ENCODE measurements around the gene NCOA7. TPM values are rescaled to one million over a fixed set of nuclear protein-coding genes. Genes with fewer than 3 reads are reported as not detected.

The NCOA7 gene
- total RNA-seq, 1 experiment from 2014 or later, result 9.4 TPM

DNA sequence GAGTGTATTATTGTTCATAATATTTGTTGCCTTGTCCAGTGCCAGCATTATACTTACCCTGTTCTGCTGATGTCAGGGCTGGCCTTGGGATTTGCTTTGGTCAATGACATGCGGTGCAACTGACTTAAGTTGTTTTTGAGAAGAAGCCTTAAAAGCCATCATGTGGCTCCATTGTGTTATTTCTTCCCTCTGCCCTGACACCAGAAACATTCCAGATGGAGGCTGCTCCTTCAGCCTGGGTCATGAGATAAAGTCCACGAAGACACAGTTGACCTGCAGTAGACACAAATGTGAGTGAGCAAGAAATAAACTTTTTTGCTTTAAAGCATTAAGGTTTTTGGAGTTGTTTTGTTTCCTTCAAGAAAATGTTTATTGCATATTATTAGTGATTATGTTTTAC is 158.3 kb downstream of the NCOA7 start:
- WGBS (ENCODE audit: extremely low coverage, insufficient read length, low lambda C conversion rate), result no CpG with 5 or more reads among the region's 2 CpGs
- H3K4me1 Mint-ChIP-seq, result peaks cover 2 to 8% of the 10 kb centered on the region in 2 experiments; a peak in 2 of 4 replicates
- H3K79me2 ChIP-seq (ENCODE audit: insufficient read depth, low read length), result no peaks in the 10 kb centered on the region

More for the DNA sequence above, 158.3 kb downstream of the NCOA7 start:
- Mint-ChIP-seq H3K36me3 (ENCODE audit: insufficient read depth in 1 of 3, low read depth in 3 of 3) (peaks cover 0 to 6% (median 0%) of the 10 kb centered on the region in 3 experiments; a peak in 3 of 7 replicates), H3K4me3 (no peak overlapping the region), H3K27ac (no peak overlapping the region), H3K27me3 (ENCODE audit: low read depth) (peaks cover 4% of the 10 kb centered on the region), H3K9me3 (peaks cover 5 to 11% of the 10 kb centered on the region in 2 experiments; a peak in 3 of 5 replicates)
- Histone ChIP-seq H2BK120ac (ENCODE audit: low read depth, low read length, poor library complexity, severe bottlenecking) (no peak overlapping the region), H3K27ac (ENCODE audit: insufficient read length, low read depth, low read length) (no peak overlapping the region), H2AFZ (ENCODE audit: low read length) (no peak overlapping the region), H3K18ac (ENCODE audit: insufficient read length, low read depth, low read length) (no peak overlapping the region), H3K27me3 (ENCODE audit: insufficient read depth, low read length) (no peaks in the 10 kb centered on the region), H4K20me1 (ENCODE audit: control insufficient read depth, insufficient read depth, insufficient read length) (no peaks in the 10 kb centered on the region), H3K23me2 (ENCODE audit: insufficient read length, low read depth, low read length, poor library complexity, severe bottlenecking) (no peaks in the 10 kb centered on the region), H3K4me2 (ENCODE audit: insufficient read depth, insufficient read length, low read length) (no peak overlapping the region), H3K9me3 (ENCODE audit: control insufficient read depth, low read depth, low read length) (no peaks in the 10 kb centered on the region), H3K4me1 (ENCODE audit: insufficient read depth, low read length) (no peaks in the 10 kb centered on the region), H2AK5ac (ENCODE audit: insufficient read length, low read length) (no peak overlapping the region), H4K91ac (ENCODE audit: insufficient read length, low read depth, low read length) (no peak overlapping the region), H3K9ac (ENCODE audit: extremely low read depth, insufficient read length, low read length) (no peak overlapping the region), H3T11ph (ENCODE audit: low read length) (no peak overlapping the region), H2BK15ac (ENCODE audit: low read depth, low read length) (no peak overlapping the region), H2BK20ac (ENCODE audit: low read depth, low read length, poor library complexity, severe bottlenecking) (no peak overlapping the region), H2BK5ac (ENCODE audit: insufficient read length, low read length) (no peak overlapping the region), H4K8ac (replicated peaks; ENCODE audit: insufficient read length, low read depth, low read length) (no peak overlapping the region), H3K23ac (ENCODE audit: insufficient read length, low read depth, low read length) (no peak overlapping the region), H4K5ac (ENCODE audit: insufficient read length, low read depth, low read length) (no peak overlapping the region), H2BK12ac (ENCODE audit: insufficient read length, low read depth, low read length) (no peak overlapping the region), H3K79me1 (ENCODE audit: insufficient read depth, low read depth, low read length, poor library complexity, severe bottlenecking) (no peaks in the 10 kb centered on the region), H3K4ac (ENCODE audit: low read depth, low read length) (no peak overlapping the region), H3K14ac (ENCODE audit: insufficient read depth, low read length) (no peak overlapping the region), H3K56ac (ENCODE audit: insufficient read length, low read depth, low read length) (no peak overlapping the region)
- DNase-seq, result no peak
- TF ChIP-seq, protein P1, sequence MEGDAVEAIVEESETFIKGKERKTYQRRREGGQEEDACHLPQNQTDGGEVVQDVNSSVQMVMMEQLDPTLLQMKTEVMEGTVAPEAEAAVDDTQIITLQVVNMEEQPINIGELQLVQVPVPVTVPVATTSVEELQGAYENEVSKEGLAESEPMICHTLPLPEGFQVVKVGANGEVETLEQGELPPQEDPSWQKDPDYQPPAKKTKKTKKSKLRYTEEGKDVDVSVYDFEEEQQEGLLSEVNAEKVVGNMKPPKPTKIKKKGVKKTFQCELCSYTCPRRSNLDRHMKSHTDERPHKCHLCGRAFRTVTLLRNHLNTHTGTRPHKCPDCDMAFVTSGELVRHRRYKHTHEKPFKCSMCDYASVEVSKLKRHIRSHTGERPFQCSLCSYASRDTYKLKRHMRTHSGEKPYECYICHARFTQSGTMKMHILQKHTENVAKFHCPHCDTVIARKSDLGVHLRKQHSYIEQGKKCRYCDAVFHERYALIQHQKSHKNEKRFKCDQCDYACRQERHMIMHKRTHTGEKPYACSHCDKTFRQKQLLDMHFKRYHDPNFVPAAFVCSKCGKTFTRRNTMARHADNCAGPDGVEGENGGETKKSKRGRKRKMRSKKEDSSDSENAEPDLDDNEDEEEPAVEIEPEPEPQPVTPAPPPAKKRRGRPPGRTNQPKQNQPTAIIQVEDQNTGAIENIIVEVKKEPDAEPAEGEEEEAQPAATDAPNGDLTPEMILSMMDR (conservative IDR thresholded peaks at IDR 0.05), result no peak
